DND-41 (cell line): ENCODE measurements around the gene QPCT.

Source experiments
- ATAC-seq: fragments of 200-7000 bp; cut with Tn5 transposase; 3 replicates; pipeline ENCODE4 v1.9.1; 2021; ENCODE audit warnings: low read depth; ENCODE audit not compliant: insufficient read depth
- DNase-seq: peaks from one replicate; pipeline ENCODE4 v3.0.0-alpha.2; 2020
- H2AFZ ChIP-seq: 2 replicates; pipeline ENCODE4 v1.6.0; 2012; ENCODE audit warnings: low read depth, low read length
- H3K27ac ChIP-seq: 2 replicates; pipeline ENCODE4 v1.5.1; 2012; ENCODE audit warnings: low read length, inconsistent platforms
- H3K27me3 ChIP-seq: fragments of 200-600 bp; sonication (generic); 2 replicates; pipeline ENCODE4 v1.6.0; 2012; ENCODE audit warnings: low read length, mild to moderate bottlenecking, inconsistent platforms; ENCODE audit not compliant: insufficient read depth, poor library complexity
- H3K36me3 ChIP-seq: 2 replicates; pipeline ENCODE4 v1.5.1; 2012; ENCODE audit warnings: low read length, inconsistent platforms; ENCODE audit not compliant: insufficient read depth
- H3K4me1 ChIP-seq: 2 replicates; pipeline ENCODE4 v1.5.1; 2012; ENCODE audit warnings: mild to moderate bottlenecking, low read length; ENCODE audit not compliant: insufficient read depth
- H3K4me2 ChIP-seq: 2 replicates; pipeline ENCODE4 v1.6.0; 2012; ENCODE audit warnings: mild to moderate bottlenecking, moderate library complexity, low read length, inconsistent platforms; ENCODE audit not compliant: insufficient read depth
- H3K4me3 ChIP-seq, 2 experiments: fragments of 200-600 bp in 1 of 2; shearing (Covaris generic) in 1 of 2; 2 replicates each; pipeline ENCODE4 v1.5.1; 2012 to 2016; ENCODE audit warnings: inconsistent platforms in 2 of 2, low read length in 2 of 2, mild to moderate bottlenecking in 2 of 2, low read depth in 1 of 2, moderate library complexity in 1 of 2
- H3K79me2 ChIP-seq: 2 replicates; pipeline ENCODE4 v1.6.0; 2012; ENCODE audit warnings: low read length, inconsistent platforms; ENCODE audit not compliant: insufficient read depth
- H3K9ac ChIP-seq: 2 replicates; pipeline ENCODE4 v1.6.0; 2012; ENCODE audit warnings: low read depth, mild to moderate bottlenecking, inconsistent platforms, low read length, moderate library complexity
- H3K9me3 ChIP-seq: 2 replicates; pipeline ENCODE4 v1.5.1; 2012; ENCODE audit warnings: low read length, moderate library complexity, mild to moderate bottlenecking, inconsistent platforms; ENCODE audit not compliant: insufficient read depth, severe bottlenecking
- H4K20me1 ChIP-seq: 2 replicates; pipeline ENCODE4 v1.6.0; 2012; ENCODE audit warnings: low read length; ENCODE audit not compliant: insufficient read depth
- EZH2 ChIP-seq: IDR thresholded peaks from 3 replicates; pipeline ENCODE4 v1.6.1; 2012; ENCODE audit warnings: borderline replicate concordance, low read depth, mild to moderate bottlenecking, moderate library complexity, low read length, inconsistent platforms; ENCODE audit not compliant: severe bottlenecking
- TF ChIP-seq, protein P1 (sequence below): IDR thresholded peaks from 2 replicates; pipeline ENCODE4 v1.5.1; 2012; ENCODE audit warnings: borderline replicate concordance, low read length, moderate library complexity, mild to moderate bottlenecking; ENCODE audit not compliant: poor library complexity, severe bottlenecking; ENCODE audit errors: extremely low read depth

QPCT gene

DNA sequence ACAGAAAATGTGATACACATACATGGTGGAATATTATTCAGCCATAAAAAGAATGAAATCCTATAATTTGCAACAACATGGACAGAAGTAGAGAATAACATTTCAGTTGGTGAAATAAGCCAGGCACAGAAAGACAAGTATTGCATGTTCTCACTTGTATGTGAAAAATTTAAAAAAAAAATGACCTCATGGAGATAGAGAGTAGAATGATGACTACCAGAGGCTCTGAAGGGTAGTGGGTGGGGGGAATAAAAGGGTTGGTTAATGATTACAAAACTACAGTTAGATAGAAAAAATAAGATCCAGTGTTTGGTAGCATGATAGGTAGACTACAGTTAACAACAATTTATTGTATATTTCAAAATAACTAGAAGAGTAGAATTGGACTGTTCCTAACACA is 44.3 kb upstream of the QPCT start:
- no peak overlapping the region for H3K4me2 ChIP-seq
- H3K27ac ChIP-seq = no peak overlapping the region
- peaks cover 97% of the 10 kb centered on the region for H3K79me2 ChIP-seq
- H3K27me3 ChIP-seq = no peaks in the 10 kb centered on the region
- DNase-seq (no peak), ATAC-seq (no peak)
- peaks cover 2% of the 10 kb centered on the region for H3K9me3 ChIP-seq
- TF ChIP-seq EZH2 = no peak
- TF ChIP-seq, protein P1, sequence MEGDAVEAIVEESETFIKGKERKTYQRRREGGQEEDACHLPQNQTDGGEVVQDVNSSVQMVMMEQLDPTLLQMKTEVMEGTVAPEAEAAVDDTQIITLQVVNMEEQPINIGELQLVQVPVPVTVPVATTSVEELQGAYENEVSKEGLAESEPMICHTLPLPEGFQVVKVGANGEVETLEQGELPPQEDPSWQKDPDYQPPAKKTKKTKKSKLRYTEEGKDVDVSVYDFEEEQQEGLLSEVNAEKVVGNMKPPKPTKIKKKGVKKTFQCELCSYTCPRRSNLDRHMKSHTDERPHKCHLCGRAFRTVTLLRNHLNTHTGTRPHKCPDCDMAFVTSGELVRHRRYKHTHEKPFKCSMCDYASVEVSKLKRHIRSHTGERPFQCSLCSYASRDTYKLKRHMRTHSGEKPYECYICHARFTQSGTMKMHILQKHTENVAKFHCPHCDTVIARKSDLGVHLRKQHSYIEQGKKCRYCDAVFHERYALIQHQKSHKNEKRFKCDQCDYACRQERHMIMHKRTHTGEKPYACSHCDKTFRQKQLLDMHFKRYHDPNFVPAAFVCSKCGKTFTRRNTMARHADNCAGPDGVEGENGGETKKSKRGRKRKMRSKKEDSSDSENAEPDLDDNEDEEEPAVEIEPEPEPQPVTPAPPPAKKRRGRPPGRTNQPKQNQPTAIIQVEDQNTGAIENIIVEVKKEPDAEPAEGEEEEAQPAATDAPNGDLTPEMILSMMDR = no peak
- no peak overlapping the region for H3K9ac ChIP-seq
- no peak overlapping the region for H2AFZ ChIP-seq
- H3K4me3 ChIP-seq = no peak overlapping the region
- no peaks in the 10 kb centered on the region for H3K4me1 ChIP-seq
- peaks cover 38% of the 10 kb centered on the region for H4K20me1 ChIP-seq
- H3K36me3 ChIP-seq = peaks cover 10% of the 10 kb centered on the region; the same call in 1 of the 2 replicates

DNA sequence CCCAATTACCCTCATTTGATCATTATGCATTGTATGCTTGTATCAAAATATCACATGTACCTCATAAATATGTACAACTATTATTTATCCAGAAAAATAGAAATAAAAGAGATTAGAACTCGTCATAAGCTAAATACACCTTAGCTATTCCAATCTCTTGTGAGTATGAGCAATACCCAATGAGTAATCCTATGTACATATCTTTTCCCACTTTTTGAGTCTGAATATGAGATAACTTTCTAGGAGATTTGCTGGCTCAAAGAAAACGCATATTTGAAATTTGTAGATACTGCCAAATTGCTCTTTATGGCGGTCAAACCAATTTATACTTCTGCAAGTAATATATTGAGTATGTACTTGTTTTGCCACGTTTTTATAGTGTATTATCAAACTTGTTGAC is 43.9 kb upstream of the QPCT start:
- peaks cover 2% of the 10 kb centered on the region for H3K9me3 ChIP-seq
- ATAC-seq (no peak), DNase-seq (no peak)
- peaks cover 97% of the 10 kb centered on the region for H3K79me2 ChIP-seq
- no peak overlapping the region for H3K9ac ChIP-seq
- TF ChIP-seq, protein P1 = no peak
- no peak for TF ChIP-seq EZH2
- no peak overlapping the region for H3K27ac ChIP-seq
- peaks cover 10% of the 10 kb centered on the region; the same call in 1 of the 2 replicates for H3K36me3 ChIP-seq
- H4K20me1 ChIP-seq = peaks cover 38% of the 10 kb centered on the region
- H3K4me2 ChIP-seq = no peak overlapping the region
- H3K4me1 ChIP-seq = no peaks in the 10 kb centered on the region
- H3K27me3 ChIP-seq = no peaks in the 10 kb centered on the region
- no peak overlapping the region for H3K4me3 ChIP-seq
- no peak overlapping the region for H2AFZ ChIP-seq

DNA sequence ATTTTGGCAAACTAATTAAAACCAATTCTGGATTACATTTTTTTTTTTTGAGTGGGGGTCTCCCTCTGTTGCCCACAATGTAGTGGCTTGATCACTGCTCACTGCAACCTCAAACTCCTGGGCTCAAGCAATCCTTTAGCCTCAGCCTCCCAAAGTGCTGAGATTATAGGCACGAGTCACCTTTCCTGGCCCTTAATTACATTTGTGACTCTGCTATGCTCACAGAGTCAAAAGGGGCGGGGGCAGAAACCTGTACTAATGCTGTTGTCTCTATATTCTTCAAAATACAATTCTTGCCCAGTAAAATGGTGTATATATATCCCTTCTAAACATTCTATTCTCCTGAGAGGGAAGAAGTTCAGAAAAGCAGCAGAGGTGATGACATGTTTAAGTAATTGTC is 43.0 kb upstream of the QPCT start:
- no peaks in the 10 kb centered on the region for H3K4me1 ChIP-seq
- peaks cover 97% of the 10 kb centered on the region for H3K79me2 ChIP-seq
- ATAC-seq (no peak), DNase-seq (no peak)
- TF ChIP-seq, protein P1 = no peak
- no peak for TF ChIP-seq EZH2
- peaks cover 2% of the 10 kb centered on the region for H3K9me3 ChIP-seq
- peaks cover 39% of the 10 kb centered on the region for H4K20me1 ChIP-seq
- no peak overlapping the region for H3K9ac ChIP-seq
- H3K36me3 ChIP-seq = peaks cover 10% of the 10 kb centered on the region; the same call in 1 of the 2 replicates
- H3K4me2 ChIP-seq = no peak overlapping the region
- H3K27me3 ChIP-seq = no peaks in the 10 kb centered on the region
- H3K27ac ChIP-seq = no peak overlapping the region
- no peak overlapping the region for H3K4me3 ChIP-seq
- no peak overlapping the region for H2AFZ ChIP-seq
